CD4-positive, alpha-beta T cell treated with Interleukin-4 for 1 hour (primary cell): ENCODE data around the gene TRMT2A.
"Not testable (repeated sequence)": the region's sequence is repeated elsewhere in the genome, so short reads cannot be mapped to it uniquely, and the experiment has no call there.

Experiments used
- DNase-seq, 2 donors: peaks; one replicate each; pipeline ENCODE4 v3.0.0-alpha.2; 2020 to 2022

Gene TRMT2A

DNA sequence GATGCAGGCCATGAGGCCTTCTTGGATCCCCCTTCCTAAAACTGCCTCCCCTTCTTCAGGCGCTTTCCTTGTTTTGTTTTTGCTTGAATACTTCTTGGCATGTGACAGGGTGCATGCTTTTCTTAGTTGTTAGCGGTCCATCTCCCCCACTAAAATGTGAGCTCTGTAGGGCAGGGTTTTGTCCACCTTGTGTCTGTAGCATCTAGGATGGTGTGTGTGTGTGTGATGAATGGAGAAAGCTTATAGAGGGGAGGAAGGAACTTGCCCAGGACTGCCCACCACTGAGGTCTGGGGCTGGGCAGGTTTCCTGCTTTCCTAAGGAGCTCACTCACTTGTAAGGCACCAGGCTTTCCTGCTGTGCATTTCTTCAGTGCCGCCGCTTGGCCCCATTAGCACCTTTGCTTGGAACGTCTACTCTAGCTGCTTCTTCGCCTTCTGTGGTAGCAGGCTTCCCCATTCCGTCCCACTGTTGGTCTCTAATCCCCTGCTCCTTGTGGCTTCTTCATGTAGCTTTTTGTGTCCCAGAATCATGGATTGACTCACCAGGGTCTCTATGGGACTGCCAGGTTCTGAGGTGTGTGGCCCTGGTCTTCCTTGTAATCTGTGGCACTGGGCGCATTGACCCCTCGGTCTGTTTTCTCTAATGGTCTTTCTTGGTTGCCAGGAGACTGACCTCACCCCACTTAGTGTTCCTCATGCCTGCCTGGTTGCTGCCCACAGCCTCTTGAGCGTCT, 33.7 kb downstream of the TRMT2A start:
- no peak for DNase-seq

DNA sequence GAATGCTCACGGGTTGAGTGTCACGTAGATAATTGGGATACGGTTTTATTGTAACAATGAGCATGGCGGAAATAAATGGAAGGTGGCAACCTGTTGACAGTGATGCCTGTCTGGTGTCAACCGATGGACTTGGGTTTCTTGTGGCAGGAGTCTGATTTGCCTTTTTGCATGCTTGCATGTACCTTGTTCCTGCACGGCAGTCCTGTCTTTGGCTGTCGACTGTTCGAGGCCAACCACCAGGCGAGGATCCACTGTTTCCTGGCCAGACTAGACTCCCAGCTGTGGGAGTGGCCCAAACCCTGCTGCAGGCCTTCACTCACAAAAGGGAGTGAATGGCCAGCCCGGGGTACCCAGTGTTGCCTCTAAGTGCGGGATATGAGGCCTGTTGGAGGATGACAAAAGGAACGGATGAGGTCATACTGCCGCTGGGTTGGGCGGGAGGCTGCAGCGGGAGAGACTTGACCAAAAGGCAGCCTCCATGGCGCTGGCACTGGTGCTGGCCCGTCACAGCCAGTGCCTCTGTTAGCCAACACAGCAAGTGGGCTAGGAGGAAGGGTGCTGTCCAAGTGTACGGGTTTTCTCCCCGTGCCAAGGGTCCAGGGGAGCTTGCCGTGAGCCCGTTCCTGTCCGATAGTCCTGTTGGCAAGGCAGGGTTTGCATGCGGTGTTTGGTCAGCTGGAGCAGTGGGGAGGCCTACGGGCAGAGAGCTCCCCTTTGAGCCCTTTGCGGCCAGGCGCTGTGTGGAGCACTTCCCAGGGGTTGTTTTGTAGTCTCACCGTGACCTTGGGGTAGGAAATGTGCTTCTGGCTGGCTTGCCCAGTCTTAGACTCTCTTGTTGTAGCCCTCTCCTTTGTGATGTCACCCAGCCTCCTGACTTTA, 36.0 kb downstream of the TRMT2A start:
- no peak for DNase-seq

DNA sequence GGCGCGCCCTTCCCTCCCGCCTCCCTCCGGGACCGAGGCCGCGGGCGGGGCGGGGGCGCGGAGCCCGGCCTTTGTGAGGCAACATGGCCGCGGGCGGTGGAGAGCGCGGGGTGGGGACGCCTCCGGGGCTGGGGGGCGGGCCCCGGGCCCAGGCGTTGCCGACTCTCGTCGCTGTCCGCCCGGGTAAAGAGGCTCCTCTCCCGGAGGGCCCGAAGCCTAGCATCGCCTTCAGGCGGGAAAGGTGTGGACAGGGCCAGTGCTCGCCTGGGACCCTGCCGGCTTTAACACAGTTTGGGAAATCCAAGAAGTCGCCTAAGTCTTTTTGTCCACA, 36.6 kb downstream of the TRMT2A start:
- peak; percentile 48 to 71 for DNase-seq

DNA sequence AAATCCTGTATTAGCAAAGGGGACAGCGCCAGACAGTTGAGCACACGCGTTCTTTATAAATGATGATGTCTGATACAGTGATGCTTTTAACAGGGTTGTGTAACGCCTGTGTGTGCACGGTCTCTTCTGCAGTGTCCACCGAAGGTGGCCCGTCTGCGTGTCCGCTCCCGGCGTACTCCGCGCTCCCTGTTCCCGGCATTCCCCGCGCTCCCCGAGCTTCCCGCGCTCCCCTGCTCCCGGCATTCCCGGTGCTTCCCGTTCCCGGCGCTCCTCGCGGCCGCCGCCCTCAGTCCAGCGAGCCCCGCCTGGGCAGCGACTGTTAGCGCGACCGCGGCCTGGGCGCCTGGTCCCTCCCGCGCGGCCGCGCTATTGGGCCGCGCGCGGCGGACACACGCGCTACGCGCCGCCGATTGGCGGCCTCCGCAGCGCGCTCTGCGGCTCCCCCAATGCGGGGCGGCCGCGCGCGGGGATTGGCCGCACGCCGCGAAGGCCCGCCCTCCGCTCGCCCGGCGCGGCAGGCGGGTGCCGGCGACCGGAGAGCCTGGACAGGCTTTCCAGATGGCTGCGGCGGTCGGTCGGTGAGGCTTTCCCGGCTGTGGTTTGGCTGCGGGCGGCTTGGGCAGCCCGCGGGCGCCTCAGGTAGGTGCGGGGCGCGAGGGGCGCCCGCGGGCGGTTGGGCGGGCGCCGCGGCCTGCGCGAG, 37.1 kb downstream of the TRMT2A start, which contains the start of gene DGCR8:
Gene DGCR8, plus strand, starts transcription at position 497 of the 700 bp plus-strand sequence. CDS start 5,723 bp downstream, outside the sequence.
- DNase-seq = peak; percentile 58 to 71

DNA sequence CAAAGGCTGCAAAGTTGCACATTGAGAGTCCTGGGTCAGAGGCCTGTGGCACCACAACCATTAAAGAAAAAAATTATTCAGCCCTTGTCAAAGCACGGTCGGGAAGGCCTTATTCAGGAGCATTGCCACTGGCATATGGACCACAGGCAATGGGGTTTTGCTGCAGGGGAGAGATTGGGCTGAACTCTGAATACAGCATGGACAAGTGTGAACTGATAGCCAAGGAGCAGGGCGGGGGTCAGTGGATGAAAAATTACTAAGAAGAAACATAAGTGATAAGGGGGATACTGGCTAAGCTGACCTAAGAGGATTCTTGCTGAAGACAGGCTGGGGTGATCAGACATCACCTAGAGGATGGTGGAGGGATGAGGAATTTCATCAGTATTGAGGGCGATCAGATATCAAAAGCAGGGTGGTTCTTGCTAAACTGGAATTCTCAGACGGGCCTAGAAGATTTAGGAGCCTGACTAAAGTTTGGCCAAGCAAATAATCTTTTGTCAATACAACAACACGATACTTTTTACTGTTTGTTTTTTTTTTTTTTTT, 40.3 kb downstream of the TRMT2A start:
- no peak for DNase-seq

DNA sequence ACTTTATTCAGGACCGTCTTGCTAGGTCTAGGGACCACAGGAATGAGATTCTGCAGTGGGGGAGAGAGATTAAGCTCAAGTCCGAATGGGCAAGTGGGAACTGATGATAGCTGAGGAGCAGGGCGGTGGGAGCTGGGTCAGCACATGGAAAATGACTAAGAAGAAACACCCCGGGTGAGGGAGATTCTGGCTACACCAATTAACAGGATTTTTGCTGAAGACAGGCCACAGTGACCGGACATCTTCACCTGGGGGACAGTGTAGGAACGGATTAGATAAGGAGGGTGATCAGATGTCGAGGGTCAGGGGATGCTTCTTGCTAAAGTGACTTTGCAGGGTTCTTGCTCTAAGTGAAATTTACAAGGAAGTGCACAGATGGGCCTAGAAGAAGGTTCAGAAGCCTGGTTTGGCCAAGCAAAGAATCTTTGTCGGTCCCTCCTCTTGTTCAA, 45.5 kb downstream of the TRMT2A start:
- DNase-seq = no peak

DNA sequence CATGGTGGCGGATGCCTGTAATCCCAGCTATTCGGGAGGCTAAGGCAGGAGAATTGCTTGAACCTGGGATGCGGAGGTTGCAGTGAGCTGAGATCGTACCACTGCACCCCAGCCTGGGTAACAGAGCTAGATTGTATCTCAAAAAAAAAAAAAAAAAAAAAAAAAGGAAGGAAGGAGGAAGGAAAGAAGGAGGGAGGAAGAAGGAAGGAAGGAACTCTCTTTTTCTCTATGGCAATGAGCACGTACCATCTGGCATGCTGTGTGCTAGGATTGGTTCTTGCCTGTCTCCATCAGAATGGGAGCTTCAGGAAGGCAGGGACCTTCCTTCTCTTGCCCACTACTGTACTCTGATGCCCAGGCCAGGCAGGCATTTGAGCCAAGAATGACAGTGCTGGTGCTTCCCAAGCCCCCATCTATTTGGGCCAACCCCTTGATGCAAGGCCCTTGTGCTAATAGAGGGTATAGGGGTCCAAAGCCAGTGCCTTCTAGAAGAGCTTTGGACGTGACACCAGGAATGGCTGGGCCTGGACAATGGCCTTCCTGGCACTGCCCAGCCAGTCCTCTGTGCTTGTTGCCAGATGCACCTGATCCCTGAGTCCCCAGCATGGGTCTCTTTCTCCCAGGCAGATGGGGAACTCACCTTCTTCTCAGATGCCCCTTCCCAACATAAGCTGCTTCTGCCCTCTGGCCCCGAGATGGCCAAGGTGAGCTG, 47.5 kb downstream of the TRMT2A start:
- DNase-seq = no peak

DNA sequence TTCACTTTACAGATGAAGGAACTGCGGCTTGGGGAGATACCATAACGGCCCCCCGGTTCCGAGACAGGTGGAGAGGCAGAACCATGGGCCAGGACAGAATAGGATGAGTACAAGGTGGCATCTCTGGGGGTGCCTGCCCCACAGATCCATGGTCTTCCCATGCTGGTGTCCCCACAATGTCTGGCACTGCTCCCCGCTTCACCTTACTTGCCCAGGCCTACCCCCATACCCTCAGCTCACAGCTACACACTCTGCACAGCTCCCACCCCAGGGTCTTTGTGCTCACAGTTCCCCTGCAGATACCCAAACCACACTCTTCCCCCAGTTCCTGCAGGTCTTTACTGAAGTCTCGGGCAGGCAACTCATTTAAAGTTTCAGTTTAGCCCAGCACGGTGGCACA, 48.4 kb downstream of the TRMT2A start:
- DNase-seq = no peak

DNA sequence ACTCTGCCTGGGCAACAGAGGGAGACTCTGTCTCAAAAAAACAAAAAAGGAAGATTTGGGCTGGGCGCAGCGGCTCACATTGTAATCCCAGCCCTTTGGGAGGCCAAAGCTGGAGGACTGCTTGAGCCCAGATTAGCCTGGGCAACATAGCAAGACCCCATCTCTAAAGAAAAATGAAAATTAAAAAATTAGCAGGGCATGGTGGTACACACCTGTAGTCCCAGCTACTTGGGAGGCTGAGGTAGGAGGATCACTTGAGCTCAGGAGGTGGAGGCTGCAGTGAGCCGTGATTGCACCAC, 49.7 kb downstream of the TRMT2A start:
- DNase-seq = not testable (repeated sequence)

DNA sequence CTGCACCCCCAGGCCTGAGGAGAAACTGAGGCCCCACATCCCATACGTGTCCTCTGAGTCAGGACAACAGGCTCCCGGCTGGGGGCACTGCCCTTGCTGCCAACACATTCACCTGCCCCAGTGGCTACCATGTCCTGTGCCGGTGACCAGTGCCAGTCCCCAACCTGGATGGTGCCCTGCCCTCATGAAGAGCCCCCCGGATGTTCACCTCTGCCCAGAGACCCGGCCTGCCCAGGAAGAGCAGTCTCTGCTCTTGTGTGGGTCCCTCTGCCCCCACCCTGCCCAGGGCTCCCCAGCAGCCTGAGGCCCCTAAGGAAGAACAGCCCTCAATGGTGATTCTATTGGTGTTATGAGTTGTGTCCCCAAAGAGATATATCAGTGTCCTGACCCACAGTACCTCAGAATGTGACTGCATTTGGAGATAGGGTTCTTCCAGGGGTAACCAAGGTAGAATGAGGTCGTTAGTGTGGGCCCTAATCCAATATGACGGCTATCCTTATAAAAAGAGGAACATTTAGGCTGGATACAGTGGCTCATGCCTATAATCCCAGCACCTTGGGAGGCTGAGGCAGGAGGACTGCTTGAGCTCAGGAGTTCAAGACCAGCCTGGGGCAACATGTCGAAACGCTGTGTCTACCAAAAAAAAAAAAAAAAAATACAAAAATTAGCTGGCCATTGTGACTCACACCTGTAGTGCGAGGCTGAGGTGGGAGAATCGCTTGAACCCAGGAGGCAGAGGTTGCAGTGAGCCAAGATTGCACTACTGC, 50.2 kb downstream of the TRMT2A start:
- no peak for DNase-seq

DNA sequence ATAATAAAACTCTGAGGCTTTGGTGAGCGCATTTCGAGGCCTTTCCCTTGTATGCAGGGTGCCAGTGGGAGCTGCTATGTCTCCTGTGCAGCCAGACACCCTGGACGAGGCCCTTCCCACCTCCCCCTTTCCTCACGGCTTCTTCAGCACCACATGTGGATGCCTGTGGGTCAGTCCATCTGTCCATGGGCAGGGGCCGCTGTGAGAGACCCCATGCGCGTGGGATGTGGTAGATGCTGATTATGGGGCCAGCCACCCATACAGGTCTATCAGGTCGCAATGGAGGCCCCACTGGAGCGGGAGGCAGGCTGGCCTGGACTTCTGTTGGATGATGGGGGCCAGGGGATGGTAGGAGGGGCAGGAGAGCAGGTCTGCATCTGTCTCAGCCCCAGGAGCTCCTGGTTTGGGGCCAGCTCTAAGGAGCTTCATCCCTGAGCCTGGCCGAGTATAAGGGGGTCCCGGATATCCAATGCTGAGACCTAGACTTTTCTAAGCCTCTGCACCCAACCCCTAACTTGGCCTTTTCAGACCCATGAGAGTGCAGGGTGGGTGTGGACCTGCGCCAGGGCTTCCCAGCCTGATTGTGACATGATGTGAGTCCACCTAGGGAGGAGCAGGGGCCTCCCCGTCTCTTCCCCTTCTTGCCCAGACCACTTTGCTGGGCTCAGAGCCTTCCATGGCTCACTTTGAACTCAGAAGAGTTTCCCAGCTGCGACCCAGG, 51.0 kb downstream of the TRMT2A start:
- no peak for DNase-seq

DNA sequence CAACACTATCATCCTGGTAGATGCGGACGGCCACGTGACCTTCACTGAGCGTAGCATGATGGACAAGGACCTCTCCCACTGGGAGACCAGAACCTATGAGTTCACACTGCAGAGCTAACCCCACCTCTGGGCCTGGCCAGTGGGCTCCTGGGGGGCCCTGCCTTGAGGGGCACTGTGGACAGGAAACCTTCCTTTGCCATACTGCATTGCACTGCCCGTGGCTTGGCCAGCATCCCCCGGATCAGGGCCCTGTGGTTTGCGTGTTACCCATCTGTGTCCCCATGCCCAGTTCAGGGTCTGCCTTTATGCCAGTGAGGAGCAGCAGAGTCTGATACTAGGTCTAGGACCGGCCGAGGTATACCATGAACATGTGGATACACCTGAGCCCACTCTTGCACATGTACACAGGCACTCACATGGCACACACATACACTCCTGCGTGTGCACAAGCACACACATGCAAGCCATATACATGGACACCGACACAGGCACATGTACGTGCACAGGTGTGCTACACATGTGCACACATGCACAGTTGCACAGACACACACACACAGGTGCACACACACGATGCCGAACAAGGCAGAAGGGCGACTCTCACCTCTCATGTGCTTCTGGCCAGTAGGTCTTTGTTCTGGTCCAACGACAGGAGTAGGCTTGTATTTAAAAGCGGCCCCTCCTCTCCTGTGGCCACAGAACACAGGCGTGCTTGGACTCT, 52.3 kb downstream of the TRMT2A start:
- DNase-seq = no peak

DNA sequence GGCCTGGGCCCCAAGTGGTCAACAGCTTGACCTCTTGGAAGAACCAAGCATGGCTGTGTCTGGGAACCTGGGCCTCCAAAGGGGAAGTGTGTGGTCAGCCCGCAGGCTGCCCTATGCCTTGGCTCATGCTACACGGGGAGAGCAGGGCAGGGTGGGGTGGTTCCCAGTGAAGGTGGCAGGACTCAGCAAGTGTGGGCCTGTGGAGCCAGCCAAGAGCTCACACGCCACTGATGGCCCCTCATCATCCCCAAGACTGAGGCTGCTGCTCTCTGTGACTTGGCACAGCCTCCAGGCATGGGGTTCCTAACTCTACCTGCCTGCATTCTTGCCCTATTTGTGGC, 52.9 kb downstream of the TRMT2A start:
- DNase-seq = no peak

DNA sequence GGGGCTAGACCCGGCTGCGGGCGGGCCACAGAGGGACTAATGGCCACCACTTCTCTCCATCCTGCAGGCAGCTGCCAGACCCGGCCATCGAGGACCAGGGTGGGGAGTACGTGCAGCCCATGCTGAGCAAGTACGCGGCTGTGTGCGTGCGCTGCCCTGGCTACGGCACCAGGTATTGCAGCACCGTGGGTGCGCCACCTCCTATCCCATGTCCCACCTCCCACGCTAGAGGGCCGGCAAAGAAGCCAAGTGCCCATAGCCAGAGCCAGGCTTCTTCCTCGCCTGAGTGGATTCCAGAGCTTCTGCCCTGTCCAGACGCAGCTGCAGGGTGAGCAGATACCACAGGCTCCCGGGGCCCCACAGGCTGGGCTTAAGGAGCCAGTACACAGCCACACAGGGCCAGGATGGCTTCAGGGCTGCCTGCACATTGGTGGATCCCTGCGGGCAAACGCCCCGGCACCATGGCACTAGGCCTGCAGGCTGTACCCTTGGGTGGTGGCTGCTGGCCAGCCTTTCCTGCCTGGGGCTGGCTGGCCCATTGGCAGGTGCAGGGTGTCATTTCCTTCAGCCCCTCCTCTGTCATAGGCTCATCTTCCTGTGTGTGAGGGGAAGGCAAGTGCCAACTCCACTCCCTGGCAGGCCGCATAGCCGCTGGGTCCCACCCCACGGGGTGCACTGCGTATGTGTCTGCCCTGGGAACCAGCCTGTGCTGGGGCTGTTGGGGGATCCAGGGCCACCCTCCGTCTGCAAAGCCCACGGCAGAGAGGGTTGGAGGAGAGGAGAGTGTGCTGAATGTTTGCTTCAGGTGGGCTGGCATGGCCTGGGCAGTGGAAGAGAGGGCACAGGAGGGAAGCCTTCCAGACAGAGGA, 53.5 kb downstream of the TRMT2A start:
- no peak for DNase-seq

DNA sequence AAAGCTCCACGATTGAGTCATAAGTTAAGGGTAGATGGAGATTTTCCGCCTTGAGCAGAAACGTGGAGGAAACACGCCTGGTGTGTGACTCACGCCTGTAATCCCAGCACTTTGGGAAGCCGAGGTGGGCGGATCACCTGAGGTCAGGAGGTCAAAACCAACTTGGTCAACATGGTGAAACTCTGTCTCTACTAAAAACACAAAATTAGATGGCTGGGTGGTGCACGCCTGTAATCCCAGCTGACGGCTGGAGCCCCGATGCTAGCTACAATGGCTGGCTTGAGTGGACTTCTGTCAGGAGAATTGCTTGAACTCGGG, 54.3 kb downstream of the TRMT2A start:
- no peak for DNase-seq

DNA sequence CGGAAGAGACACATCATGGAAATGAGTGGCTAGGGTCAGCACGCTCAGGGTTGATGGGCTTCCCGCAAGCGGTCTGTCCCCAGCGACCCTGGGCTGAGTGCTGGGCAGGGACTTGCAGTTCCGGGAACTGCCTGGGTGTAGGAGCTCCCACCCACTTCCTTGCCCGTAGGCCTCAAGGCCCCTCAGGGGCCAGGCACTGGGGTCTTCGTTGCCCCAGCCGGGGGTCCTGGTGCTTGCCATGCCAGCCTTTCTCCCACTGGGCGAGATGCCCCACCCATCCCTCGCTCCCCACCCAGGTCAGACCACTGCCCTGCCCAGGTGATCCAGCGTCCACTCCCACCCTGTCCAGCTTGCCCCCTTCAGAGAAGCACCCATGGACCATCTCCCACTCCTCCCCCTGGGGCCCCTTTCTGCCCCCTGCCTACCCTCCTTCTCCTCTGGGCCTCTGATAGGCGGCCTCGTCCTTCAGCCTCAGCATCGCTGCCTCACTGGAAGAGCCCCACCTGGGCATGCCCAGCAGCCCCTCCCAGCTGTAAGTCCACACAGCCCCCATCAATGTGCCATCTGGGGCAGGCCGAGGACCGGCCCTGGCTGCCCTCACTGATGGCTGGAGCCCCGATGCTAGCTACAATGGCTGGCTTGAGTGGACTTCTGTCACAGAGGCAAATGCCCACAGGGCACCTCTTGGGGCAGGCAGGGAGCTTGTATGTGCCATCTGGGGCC, 54.8 kb downstream of the TRMT2A start:
- no peak for DNase-seq
